NCI-H2196 treated with DMSO at 0.1 percent for 48 hours (cell line): ENCODE data around the gene PRRT1.
"Not testable (repeated sequence)": the region's sequence is repeated elsewhere in the genome, so short reads cannot be mapped to it uniquely, and the experiment has no call there.

Experiments used
- DNase-seq: peaks from one replicate; lab custom pipeline; 2025; ENCODE audit not compliant: unreplicated experiment; lab: John Stamatoyannopoulos, UW

Gene PRRT1

GRCh38 chr6:32152769-32153563 is 1.2 kb upstream of the PRRT1 start:
- no peak for DNase-seq

GRCh38 chr6:32151181-32151862 is 417 bp downstream of the PRRT1 start:
- DNase-seq = no peak

GRCh38 chr6:32149932-32150870 is 1.5 kb downstream of the PRRT1 start:
- DNase-seq = no peak

- no peak for DNase-seq
Measured at GRCh38 chr6:32149092-32149755, 2.5 kb downstream of the PRRT1 start.

- no peak for DNase-seq
Measured at GRCh38 chr6:32148289-32149091, 3.2 kb downstream of the PRRT1 start.

- DNase-seq = no peak
Measured at GRCh38 chr6:32147401-32148132, 4.2 kb downstream of the PRRT1 start.

GRCh38 chr6:32146687-32147086 is 5.1 kb downstream of the PRRT1 start:
- DNase-seq = no peak

GRCh38 chr6:32146287-32146686 is 5.5 kb downstream of the PRRT1 start:
- no peak for DNase-seq

- DNase-seq = not testable (repeated sequence)
Measured at GRCh38 chr6:32144238-32144637, 7.5 kb downstream of the PRRT1 start.

GRCh38 chr6:32140420-32141046 is 11.2 kb downstream of the PRRT1 start:
- no peak for DNase-seq

- no peak for DNase-seq
Measured at GRCh38 chr6:32139590-32139989, 12.1 kb downstream of the PRRT1 start.

GRCh38 chr6:32137454-32137853 is 14.3 kb downstream of the PRRT1 start:
- no peak for DNase-seq

- DNase-seq = no peak
Measured at GRCh38 chr6:32133786-32134185, 18.0 kb downstream of the PRRT1 start.

GRCh38 chr6:32132110-32132509 is 19.6 kb downstream of the PRRT1 start:
- no peak for DNase-seq

GRCh38 chr6:32131439-32131948 is 20.2 kb downstream of the PRRT1 start:
- DNase-seq = no peak

- DNase-seq = no peak
Measured at GRCh38 chr6:32129297-32130088, 22.2 kb downstream of the PRRT1 start.

GRCh38 chr6:32128751-32129296 is 22.9 kb downstream of the PRRT1 start:
- DNase-seq = no peak
